ENCODE measurements around the gene FAM241B. TPM values are rescaled to one million over a fixed set of nuclear protein-coding genes. Genes with fewer than 3 reads are reported as not detected.

The FAM241B gene
- total RNA-seq: 0.87 TPM in 1 of 2 replicates, not detected in the other

GRCh38 chr10:69629897-69630650, at the start of gene FAM241B:
FAM241B (plus strand) TSS chr10:69630247; CDS start chr10:69631744, 1,497 bp downstream.

Other genes starting within 250 kb of the FAM241B start
- gene TACR2, start 213.3 kb upstream of the FAM241B start, total RNA-seq: not detected in 2 replicates
- gene TSPAN15, start 178.8 kb upstream of the FAM241B start, total RNA-seq: 4.3 and 4.4 TPM in 2 replicates
- gene NEUROG3, start 56.8 kb upstream of the FAM241B start, total RNA-seq: not detected in 2 replicates
- not detected in 2 replicates for gene COL13A1, start 171.7 kb downstream of the FAM241B start, total RNA-seq

Measured in placental epithelial cell (primary cell).